HEK293 (cell line): Measurements from ENCODE around the gene NKD1.

Source experiments
- CTCF ChIA-PET: fragments of 350-600 bp; formaldehyde crosslinking; extraction: SDS; loops from one replicate; lab custom pipeline; 2021; ENCODE audit warnings: antibody characterized with exemption; lab: Yijun Ruan, JAX
- POLR2A ChIA-PET: fragments of 300-600 bp; formaldehyde crosslinking; extraction: SDS; loops from one replicate; lab custom pipeline; 2020; ENCODE audit warnings: antibody characterized with exemption, inconsistent platforms; lab: Yijun Ruan, JAX
- H3K27ac ChIP-seq: fragments of 200-500 bp; sonication (Bioruptor generic); 2 replicates; pipeline ENCODE4 v1.5.1; 2014; ENCODE audit warnings: low read depth, low read length, control low read depth, inconsistent platforms; ENCODE audit errors: extremely low read depth
- H3K36me3 ChIP-seq, 2 experiments: fragments of 200-500 bp in 1 of 2; sonication (Bioruptor generic) in 1 of 2; 1 replicate in 1 of 2; 2 replicates in 1 of 2; pipeline ENCODE4 v1.5.1; 2014 to 2017; ENCODE audit warnings: inconsistent platforms in 2 of 2, low read length in 2 of 2; ENCODE audit not compliant: control insufficient read depth in 2 of 2, insufficient read depth in 1 of 2
- H3K4me1 ChIP-seq: fragments of 200-500 bp; sonication (Bioruptor generic); 2 replicates; pipeline ENCODE4 v1.5.1; 2014; ENCODE audit warnings: mild to moderate bottlenecking, low read length, inconsistent platforms; ENCODE audit not compliant: control insufficient read depth, insufficient read depth
- H3K4me3 ChIP-seq: 2 replicates; pipeline ENCODE4 v1.5.1; 2011; ENCODE audit warnings: low read depth, mild to moderate bottlenecking, control low read depth, low read length, moderate library complexity
- H3K9me3 ChIP-seq: fragments of 200-500 bp; sonication (Bioruptor generic); 2 replicates; pipeline ENCODE4 v1.5.1; 2014; ENCODE audit warnings: low read depth, low read length, inconsistent platforms; ENCODE audit not compliant: control insufficient read depth, insufficient read depth
- ATF2 ChIP-seq: fragments of 450-650 bp; formaldehyde crosslinking; IDR thresholded peaks from 2 replicates; pipeline ENCODE4 v1.5.1; 2016; ENCODE audit warnings: missing biosample characterization, missing genetic modification characterization, low read depth
- BCL11B ChIP-seq: fragments of 450-650 bp; formaldehyde crosslinking; IDR thresholded peaks from 2 replicates; pipeline ENCODE4 v1.5.1; 2016; ENCODE audit warnings: low read depth, missing biosample characterization, missing genetic modification characterization
- EGR2 ChIP-seq: fragments of 450-650 bp; formaldehyde crosslinking; IDR thresholded peaks from 2 replicates; pipeline ENCODE4 v1.5.1; 2016; ENCODE audit warnings: low read depth, missing biosample characterization, missing genetic modification characterization
- GFI1B ChIP-seq: fragments of 450-650 bp; formaldehyde crosslinking; IDR thresholded peaks from 2 replicates; pipeline ENCODE4 v1.5.1; 2016; ENCODE audit warnings: missing biosample characterization, missing genetic modification characterization
- HOXA7 ChIP-seq: sonication (generic); formaldehyde crosslinking; IDR thresholded peaks from 2 replicates; pipeline ENCODE4 v1.8.1; 2022; ENCODE audit warnings: missing genetic modification reagents, borderline replicate concordance
- HOXC10 ChIP-seq: sonication (generic); formaldehyde crosslinking; IDR thresholded peaks from 2 replicates; pipeline ENCODE4 v1.8.1; 2023; ENCODE audit warnings: mild to moderate bottlenecking, missing genetic modification reagents
- KLF10 ChIP-seq: fragments of 450-650 bp; IDR thresholded peaks from 2 replicates; pipeline ENCODE4 v1.5.1; 2018; ENCODE audit warnings: missing biosample characterization, mild to moderate bottlenecking, missing genetic modification characterization
- KLF7 ChIP-seq: fragments of 450-650 bp; formaldehyde crosslinking; IDR thresholded peaks from 2 replicates; pipeline ENCODE4 v1.5.1; 2016; ENCODE audit warnings: missing biosample characterization, missing genetic modification characterization, borderline replicate concordance
- OSR2 ChIP-seq: fragments of 450-650 bp; formaldehyde crosslinking; IDR thresholded peaks from 2 replicates; pipeline ENCODE4 v1.5.1; 2016; ENCODE audit warnings: missing biosample characterization, missing genetic modification characterization
- OVOL3 ChIP-seq: fragments of 450-650 bp; formaldehyde crosslinking; IDR thresholded peaks from 2 replicates; pipeline ENCODE4 v1.5.1; 2016; ENCODE audit warnings: missing biosample characterization, missing genetic modification characterization
- SCRT2 ChIP-seq: fragments of 450-650 bp; formaldehyde crosslinking; IDR thresholded peaks from 2 replicates; pipeline ENCODE4 v1.5.1; 2016; ENCODE audit warnings: missing biosample characterization, missing genetic modification characterization
- ZBTB11 ChIP-seq: fragments of 450-650 bp; formaldehyde crosslinking; conservative IDR thresholded peaks from 2 replicates; pipeline ENCODE4 v1.5.1; 2016; ENCODE audit warnings: low read depth, missing biosample characterization, missing genetic modification characterization
- ZFP37 ChIP-seq: fragments of 450-650 bp; formaldehyde crosslinking; IDR thresholded peaks from 2 replicates; pipeline ENCODE4 v1.5.1; 2016; ENCODE audit warnings: missing biosample characterization, missing genetic modification characterization
- ZNF140 ChIP-seq: fragments of 450-650 bp; formaldehyde crosslinking; IDR thresholded peaks from 2 replicates; pipeline ENCODE4 v1.5.1; 2016; ENCODE audit warnings: missing biosample characterization, missing genetic modification characterization
- ZNF174 ChIP-seq: fragments of 450-650 bp; formaldehyde crosslinking; IDR thresholded peaks from 2 replicates; pipeline ENCODE4 v1.5.0; 2017; ENCODE audit warnings: missing biosample characterization, mild to moderate bottlenecking, missing genetic modification characterization
- ZNF184 ChIP-seq: fragments of 450-650 bp; IDR thresholded peaks from 2 replicates; pipeline ENCODE4 v1.5.1; 2018; ENCODE audit warnings: missing biosample characterization, mild to moderate bottlenecking, missing genetic modification characterization
- ZNF19 ChIP-seq: fragments of 450-650 bp; formaldehyde crosslinking; IDR thresholded peaks from 2 replicates; pipeline ENCODE4; 2016; ENCODE audit warnings: missing biosample characterization, missing genetic modification characterization, low read depth
- ZNF223 ChIP-seq: fragments of 450-650 bp; formaldehyde crosslinking; IDR thresholded peaks from 2 replicates; pipeline ENCODE4 v1.5.1; 2016; ENCODE audit warnings: missing biosample characterization, missing genetic modification characterization
- ZNF292 ChIP-seq: fragments of 450-650 bp; formaldehyde crosslinking; IDR thresholded peaks from 2 replicates; pipeline ENCODE4 v1.5.1; 2016; ENCODE audit warnings: low read depth, missing biosample characterization, missing genetic modification characterization, borderline replicate concordance
- ZNF302 ChIP-seq: fragments of 450-650 bp; formaldehyde crosslinking; IDR thresholded peaks from 2 replicates; pipeline ENCODE4 v1.5.1; 2016; ENCODE audit warnings: missing biosample characterization, missing genetic modification characterization, low read depth
- ZNF354C ChIP-seq: fragments of 450-650 bp; formaldehyde crosslinking; IDR thresholded peaks from 2 replicates; pipeline ENCODE4 v1.5.1; 2016; ENCODE audit warnings: missing biosample characterization, missing genetic modification characterization, low read depth, borderline replicate concordance
- ZNF362 ChIP-seq: fragments of 450-650 bp; formaldehyde crosslinking; IDR thresholded peaks from 2 replicates; pipeline ENCODE4 v1.5.1; 2016; ENCODE audit warnings: missing biosample characterization, missing genetic modification characterization
- ZNF394 ChIP-seq: fragments of 450-650 bp; formaldehyde crosslinking; IDR thresholded peaks from 2 replicates; pipeline ENCODE4 v1.5.1; 2016; ENCODE audit warnings: missing biosample characterization, missing genetic modification characterization, mild to moderate bottlenecking, moderate library complexity, borderline replicate concordance
- ZNF416 ChIP-seq: fragments of 450-650 bp; formaldehyde crosslinking; IDR thresholded peaks from 2 replicates; pipeline ENCODE4 v1.5.1; 2016; ENCODE audit warnings: missing biosample characterization, missing genetic modification characterization
- ZNF48 ChIP-seq: fragments of 450-650 bp; formaldehyde crosslinking; IDR thresholded peaks from 2 replicates; pipeline ENCODE4 v1.5.1; 2016; ENCODE audit warnings: missing biosample characterization, missing genetic modification characterization
- ZNF514 ChIP-seq: fragments of 450-650 bp; formaldehyde crosslinking; IDR thresholded peaks from 2 replicates; pipeline ENCODE4 v1.5.1; 2016; ENCODE audit warnings: missing biosample characterization, missing genetic modification characterization
- ZNF548 ChIP-seq: fragments of 450-650 bp; formaldehyde crosslinking; IDR thresholded peaks from 2 replicates; pipeline ENCODE4 v1.5.1; 2016; ENCODE audit warnings: missing biosample characterization, missing genetic modification characterization
- ZNF600 ChIP-seq: fragments of 450-650 bp; formaldehyde crosslinking; IDR thresholded peaks from 2 replicates; pipeline ENCODE4 v1.5.1; 2016; ENCODE audit warnings: missing biosample characterization, missing genetic modification characterization
- ZNF629 ChIP-seq: fragments of 450-650 bp; formaldehyde crosslinking; IDR thresholded peaks from 2 replicates; pipeline ENCODE4 v1.5.1; 2017; ENCODE audit warnings: missing biosample characterization, missing genetic modification characterization
- ZNF660 ChIP-seq: fragments of 450-650 bp; IDR thresholded peaks from 2 replicates; pipeline ENCODE4 v1.5.1; 2018; ENCODE audit warnings: missing biosample characterization, mild to moderate bottlenecking, missing genetic modification characterization
- ZNF670 ChIP-seq: fragments of 450-650 bp; formaldehyde crosslinking; IDR thresholded peaks from 2 replicates; pipeline ENCODE4 v1.5.1; 2016; ENCODE audit warnings: missing biosample characterization, missing genetic modification characterization, low read depth

Gene NKD1

GRCh38 chr16:50506543-50506937, 41.7 kb upstream of the NKD1 start:
- Histone ChIP-seq H3K27ac (no peak overlapping the region), H3K4me3 (no peak overlapping the region), H3K36me3 (no peaks in the 10 kb centered on the region)
- POLR2A ChIA-PET, result no interaction called here
- TF ChIP-seq ZNF548 (tag by site-specific recombination), result no peak
- no peak for TF ChIP-seq KLF10
- TF ChIP-seq BCL11B (tag by site-specific recombination), result no peak
- no peak for TF ChIP-seq ZNF19
- TF ChIP-seq ZNF302 (tag by site-specific recombination), result no peak
- no peak for TF ChIP-seq ZNF416
- TF ChIP-seq SCRT2 (tag by site-specific recombination), result no peak
- TF ChIP-seq GFI1B (tag by site-specific recombination), result no peak
- no peak for TF ChIP-seq EGR2 (tag by site-specific recombination)
- no peak for TF ChIP-seq ZNF514 (tag by site-specific recombination)
- no peak for TF ChIP-seq ZNF223 (tag by site-specific recombination)
- no peak for TF ChIP-seq ZNF362 (tag by site-specific recombination)
- TF ChIP-seq OVOL3 (tag by site-specific recombination), result no peak
- TF ChIP-seq ZNF140, result no peak
- TF ChIP-seq ZNF174, result no peak
- no peak for TF ChIP-seq HOXC10 (CRISPR knock-in tag)
- no peak for TF ChIP-seq KLF7 (tag by site-specific recombination)
- TF ChIP-seq ZNF354C (tag by site-specific recombination), result no peak
- TF ChIP-seq ZFP37 (tag by site-specific recombination), result no peak
- TF ChIP-seq, all 188 proteins: peak for 0
- Histone ChIP-seq H3K9me3 (no peaks in the 10 kb centered on the region), H3K4me1 (no peaks in the 10 kb centered on the region)
- CTCF ChIA-PET, result no interaction called here

- Histone ChIP-seq H3K4me1 (no peaks in the 10 kb centered on the region), H3K36me3 (no peaks in the 10 kb centered on the region), H3K9me3 (no peaks in the 10 kb centered on the region), H3K27ac (no peak overlapping the region), H3K4me3 (no peak overlapping the region)
- ChIA-PET POLR2A (no interaction called here), CTCF (interaction anchor here (0.7 to 1.2 kb wide), 2 partner anchors 10 to 49 kb away, joined by 3 read pairs; no protein-coding TSS in a partner anchor)
- no peak for TF ChIP-seq ZNF670 (tag by site-specific recombination)
- no peak for TF ChIP-seq ZNF174
- TF ChIP-seq ATF2, result no peak
- TF ChIP-seq ZNF600 (tag by site-specific recombination), result no peak
- TF ChIP-seq ZNF292 (tag by site-specific recombination), result no peak
- no peak for TF ChIP-seq ZNF48 (tag by site-specific recombination)
- no peak for TF ChIP-seq ZNF184 (tag by site-specific recombination)
- TF ChIP-seq OSR2, result no peak
- TF ChIP-seq ZNF660 (tag by site-specific recombination), result no peak
- TF ChIP-seq HOXA7 (CRISPR knock-in tag), result no peak
- TF ChIP-seq ZNF394 (tag by site-specific recombination), result no peak
- TF ChIP-seq ZNF629 (tag by site-specific recombination), result no peak
- no peak for TF ChIP-seq ZBTB11 (tag by site-specific recombination)
Observed at GRCh38 chr16:50507397-50507796, 40.8 kb upstream of the NKD1 start.
